GM20000 (cell line): ENCODE measurements around the gene FAM20B.

Experiments used
- DNase-seq: peaks from one replicate; pipeline ENCODE4 v3.0.0; 2012; ENCODE audit warnings: low spot score
- TF ChIP-seq, protein P1 (sequence below): IDR thresholded peaks from 2 replicates; pipeline ENCODE4 v1.5.1; 2012; ENCODE audit warnings: mild to moderate bottlenecking, control low read depth; ENCODE audit errors: extremely low read depth, missing control alignments

Gene FAM20B

DNA sequence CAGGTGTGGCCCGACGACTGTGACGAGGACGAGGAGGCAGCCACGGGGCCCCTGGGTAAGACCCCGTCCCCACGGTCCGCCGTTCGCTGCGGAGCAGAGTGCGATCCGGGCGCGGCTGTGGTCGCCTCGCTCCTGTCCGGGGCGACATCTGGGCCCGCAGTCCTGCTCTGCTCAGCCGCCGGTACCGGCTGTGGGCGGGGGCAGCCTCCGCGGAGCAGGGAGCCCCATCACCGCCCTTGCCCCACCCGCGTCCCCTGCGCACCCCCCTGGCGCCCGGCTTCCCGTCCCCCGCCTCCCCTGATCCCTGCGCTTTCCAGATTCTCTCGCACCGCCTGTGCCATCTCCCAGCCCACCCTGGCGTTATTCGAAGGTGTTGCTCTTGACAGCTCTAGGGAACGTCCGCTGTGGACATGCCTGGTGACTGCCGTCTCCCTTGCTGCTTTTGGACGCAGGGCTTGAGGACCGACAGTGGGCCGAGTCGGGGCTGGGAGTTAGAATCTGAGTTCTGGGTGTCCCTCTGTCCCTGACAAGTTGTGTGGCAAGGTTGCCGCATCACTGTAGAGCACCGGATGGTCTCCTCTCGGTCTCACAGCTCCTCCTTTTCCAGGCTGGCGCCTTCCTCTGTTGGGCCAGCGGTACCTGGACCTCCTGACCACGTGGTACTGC, 56.8 kb downstream of the FAM20B start:
- TF ChIP-seq, protein P1, sequence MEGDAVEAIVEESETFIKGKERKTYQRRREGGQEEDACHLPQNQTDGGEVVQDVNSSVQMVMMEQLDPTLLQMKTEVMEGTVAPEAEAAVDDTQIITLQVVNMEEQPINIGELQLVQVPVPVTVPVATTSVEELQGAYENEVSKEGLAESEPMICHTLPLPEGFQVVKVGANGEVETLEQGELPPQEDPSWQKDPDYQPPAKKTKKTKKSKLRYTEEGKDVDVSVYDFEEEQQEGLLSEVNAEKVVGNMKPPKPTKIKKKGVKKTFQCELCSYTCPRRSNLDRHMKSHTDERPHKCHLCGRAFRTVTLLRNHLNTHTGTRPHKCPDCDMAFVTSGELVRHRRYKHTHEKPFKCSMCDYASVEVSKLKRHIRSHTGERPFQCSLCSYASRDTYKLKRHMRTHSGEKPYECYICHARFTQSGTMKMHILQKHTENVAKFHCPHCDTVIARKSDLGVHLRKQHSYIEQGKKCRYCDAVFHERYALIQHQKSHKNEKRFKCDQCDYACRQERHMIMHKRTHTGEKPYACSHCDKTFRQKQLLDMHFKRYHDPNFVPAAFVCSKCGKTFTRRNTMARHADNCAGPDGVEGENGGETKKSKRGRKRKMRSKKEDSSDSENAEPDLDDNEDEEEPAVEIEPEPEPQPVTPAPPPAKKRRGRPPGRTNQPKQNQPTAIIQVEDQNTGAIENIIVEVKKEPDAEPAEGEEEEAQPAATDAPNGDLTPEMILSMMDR = no peak
- peak; percentile 51 for DNase-seq

DNA sequence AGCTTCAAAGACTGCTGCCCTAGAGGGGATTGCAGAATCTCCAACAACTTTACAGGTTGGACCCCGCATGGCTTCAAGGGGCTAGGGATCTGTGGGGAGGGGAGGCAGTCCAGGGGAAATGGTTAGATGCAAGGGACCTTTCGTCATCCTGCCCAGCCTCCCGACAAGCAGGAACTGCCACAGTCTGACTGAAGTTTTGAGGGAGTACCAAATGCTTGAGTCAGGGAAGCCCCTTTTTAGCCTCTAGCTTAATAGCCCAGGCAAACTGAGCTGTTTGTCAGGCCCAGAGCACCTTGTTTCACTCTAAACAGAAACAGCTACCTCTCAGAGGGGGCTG, 57.3 kb downstream of the FAM20B start:
- TF ChIP-seq, protein P1 = no peak
- peak; percentile 51 for DNase-seq

DNA sequence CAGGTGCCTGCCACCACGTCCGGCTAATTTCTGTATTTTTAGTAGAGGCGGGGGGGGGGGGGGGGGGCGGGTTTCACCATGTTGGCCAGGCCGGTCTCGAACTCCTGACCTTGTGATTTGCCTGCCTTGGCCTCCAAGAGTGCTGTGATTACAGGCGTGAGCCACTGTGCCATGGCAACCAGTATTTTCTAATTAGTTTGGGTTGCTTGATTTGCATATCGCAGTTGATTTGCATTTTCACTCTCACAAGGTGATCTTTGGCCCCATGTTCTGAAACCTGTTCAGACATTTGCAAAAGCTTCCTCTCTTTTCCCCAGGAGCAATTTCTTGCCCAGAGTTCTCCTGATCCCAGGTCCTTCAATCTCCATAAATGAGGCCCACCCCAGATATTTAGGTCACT, 57.8 kb downstream of the FAM20B start:
- peak; percentile 62 for DNase-seq
- TF ChIP-seq, protein P1 = no peak

DNA sequence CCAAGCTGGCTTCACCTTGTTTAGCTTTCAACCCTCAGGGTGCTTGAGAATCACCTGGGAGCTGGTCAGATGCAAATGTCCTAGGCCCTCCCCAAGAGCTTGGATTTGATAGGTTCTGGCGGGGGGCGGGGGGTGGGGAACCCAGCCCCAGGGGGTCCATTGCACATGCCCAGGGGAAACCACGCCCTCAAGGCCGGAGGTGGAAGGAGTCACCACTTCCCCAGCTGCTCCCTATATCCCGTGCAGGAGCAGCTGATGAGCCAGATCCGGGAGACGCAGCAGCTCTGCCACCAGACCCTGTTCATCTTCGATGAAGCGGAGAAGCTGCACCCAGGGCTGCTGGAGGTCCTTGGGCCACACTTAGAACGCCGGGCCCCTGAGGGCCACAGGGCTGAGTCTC, 62.0 kb downstream of the FAM20B start:
- no peak for DNase-seq
- TF ChIP-seq, protein P1 = no peak

DNA sequence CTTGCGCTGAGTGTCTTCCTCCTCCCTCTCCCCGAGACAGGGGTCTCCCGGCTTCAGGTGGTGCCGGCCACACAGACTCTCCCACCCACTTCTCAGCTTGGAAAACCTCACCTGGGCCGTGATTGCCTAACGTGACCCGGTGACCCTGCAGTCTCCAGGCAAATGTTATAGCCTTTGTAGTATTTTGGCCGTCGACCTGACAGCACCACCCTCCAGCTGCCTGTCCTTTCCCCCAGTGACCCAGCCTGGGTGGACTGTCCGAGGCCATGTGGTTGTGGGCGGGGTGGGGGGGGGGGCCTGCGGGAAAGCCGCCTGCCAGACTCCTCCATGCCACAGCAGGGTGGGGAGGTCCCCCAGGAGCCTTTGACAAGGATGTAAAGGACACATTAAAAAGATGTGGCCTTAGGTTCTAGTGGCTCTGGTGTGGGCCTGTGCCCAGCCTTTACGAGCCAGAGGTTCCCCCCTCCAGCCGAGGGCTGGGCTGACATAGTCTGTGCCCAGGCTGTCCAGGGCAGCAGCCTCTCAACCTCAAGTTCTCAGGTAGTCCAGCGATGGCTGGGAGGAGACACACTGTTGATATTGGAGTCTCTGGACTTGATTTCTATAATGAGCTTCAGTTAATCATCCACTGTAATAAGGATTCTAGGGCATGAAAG, 64.3 kb downstream of the FAM20B start:
- DNase-seq = no peak
- TF ChIP-seq, protein P1 = no peak

DNA sequence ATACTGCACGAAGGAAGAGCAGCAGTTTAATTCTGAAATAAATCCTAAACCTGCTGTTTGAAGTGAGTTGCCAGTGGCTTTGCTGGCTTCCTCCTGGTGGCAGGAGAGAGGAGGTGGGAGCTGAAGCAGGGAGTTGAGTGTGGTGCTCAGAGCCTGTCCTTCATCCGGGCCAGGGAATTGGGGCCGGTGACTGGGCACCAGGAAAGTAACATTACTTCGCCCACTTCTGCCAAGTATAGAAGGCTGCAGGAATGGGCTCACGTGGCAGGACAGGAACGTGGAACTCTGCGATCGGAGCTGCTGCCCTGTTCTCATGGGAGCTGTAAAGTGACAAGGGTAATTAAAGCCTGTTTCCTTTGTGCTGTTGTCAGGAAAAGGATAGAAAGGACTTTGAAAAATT, 64.8 kb downstream of the FAM20B start:
- DNase-seq = no peak
- TF ChIP-seq, protein P1 = no peak

DNA sequence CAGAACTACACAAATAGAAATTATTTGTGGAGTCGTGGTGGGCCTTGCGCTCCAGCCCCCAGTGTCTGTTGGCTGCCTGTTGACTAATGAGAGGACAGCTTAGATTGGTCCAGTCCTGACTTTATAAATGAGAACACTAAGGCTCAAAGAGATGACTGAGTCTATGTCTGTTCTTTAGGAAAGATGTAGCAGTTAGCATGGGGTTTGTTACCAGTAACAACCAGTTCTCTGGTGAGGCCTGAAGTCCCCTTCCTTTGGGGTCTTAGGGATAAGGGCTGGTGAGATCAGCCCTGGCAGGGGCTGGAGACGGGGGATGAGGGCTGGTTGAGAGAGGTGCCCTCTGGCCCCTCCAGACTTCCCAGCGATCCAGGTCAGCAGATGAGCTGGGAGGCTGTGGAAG, 65.2 kb downstream of the FAM20B start:
- TF ChIP-seq, protein P1 = no peak
- DNase-seq = no peak
